NCI-H69 (cell line): ENCODE data around the gene TMEM203.
"Not testable (repeated sequence)": the region's sequence is repeated elsewhere in the genome, so short reads cannot be mapped to it uniquely, and the experiment has no call there.

ENCODE experiments used
- DNase-seq: peaks from one replicate; lab custom pipeline; 2025; lab: John Stamatoyannopoulos, UW

The TMEM203 gene, protein sequence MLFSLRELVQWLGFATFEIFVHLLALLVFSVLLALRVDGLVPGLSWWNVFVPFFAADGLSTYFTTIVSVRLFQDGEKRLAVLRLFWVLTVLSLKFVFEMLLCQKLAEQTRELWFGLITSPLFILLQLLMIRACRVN

DNA sequence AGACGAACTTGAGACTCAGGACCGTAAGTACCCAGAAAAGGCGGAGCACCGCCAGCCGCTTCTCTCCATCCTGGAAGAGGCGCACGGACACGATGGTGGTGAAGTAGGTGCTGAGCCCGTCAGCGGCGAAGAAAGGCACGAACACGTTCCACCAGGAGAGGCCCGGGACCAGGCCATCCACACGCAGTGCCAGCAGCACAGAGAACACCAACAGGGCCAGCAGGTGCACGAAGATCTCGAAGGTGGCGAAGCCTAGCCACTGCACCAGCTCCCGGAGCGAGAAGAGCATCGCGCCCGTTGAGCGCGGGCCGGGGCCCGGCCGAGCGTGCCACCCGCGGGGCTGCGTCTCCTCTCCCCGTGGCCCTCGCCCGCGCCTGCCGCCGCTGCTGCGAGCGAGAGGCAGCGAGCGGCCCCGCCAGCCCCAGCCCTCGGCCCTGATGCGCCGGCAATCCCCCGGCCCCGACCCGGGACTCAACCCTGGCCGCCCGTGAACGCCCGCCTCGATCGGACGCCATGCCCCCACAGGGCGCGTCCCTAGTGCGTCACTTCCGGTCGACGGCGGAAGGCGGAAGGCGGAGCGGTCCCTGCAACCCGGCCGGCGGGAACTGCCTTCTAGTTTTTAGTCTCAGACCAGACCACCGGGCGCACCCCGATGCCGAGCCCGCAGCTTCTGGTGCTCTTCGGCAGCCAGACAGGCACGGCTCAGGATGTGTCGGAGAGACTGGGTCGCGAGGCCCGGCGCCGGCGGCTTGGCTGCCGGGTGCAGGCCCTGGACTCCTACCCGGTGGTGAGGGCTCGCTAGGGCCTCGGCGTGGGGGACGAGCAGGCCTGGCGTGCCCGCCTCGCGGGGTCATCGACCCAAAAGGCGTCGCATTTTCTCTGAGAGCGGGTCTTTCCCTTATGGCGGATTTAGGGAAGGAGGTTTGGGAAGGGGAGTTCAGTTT, at the start of gene TMEM203, which contains the start of gene NDOR1:
TMEM203 (minus strand) TSS at position 523 of the 944 bp plus-strand sequence; CDS start at position 289, 234 bp downstream.
NDOR1 (plus strand) TSS at position 575 of the 944 bp plus-strand sequence; CDS start at position 653, 78 bp downstream.
- peak; percentile 92 for DNase-seq

DNA sequence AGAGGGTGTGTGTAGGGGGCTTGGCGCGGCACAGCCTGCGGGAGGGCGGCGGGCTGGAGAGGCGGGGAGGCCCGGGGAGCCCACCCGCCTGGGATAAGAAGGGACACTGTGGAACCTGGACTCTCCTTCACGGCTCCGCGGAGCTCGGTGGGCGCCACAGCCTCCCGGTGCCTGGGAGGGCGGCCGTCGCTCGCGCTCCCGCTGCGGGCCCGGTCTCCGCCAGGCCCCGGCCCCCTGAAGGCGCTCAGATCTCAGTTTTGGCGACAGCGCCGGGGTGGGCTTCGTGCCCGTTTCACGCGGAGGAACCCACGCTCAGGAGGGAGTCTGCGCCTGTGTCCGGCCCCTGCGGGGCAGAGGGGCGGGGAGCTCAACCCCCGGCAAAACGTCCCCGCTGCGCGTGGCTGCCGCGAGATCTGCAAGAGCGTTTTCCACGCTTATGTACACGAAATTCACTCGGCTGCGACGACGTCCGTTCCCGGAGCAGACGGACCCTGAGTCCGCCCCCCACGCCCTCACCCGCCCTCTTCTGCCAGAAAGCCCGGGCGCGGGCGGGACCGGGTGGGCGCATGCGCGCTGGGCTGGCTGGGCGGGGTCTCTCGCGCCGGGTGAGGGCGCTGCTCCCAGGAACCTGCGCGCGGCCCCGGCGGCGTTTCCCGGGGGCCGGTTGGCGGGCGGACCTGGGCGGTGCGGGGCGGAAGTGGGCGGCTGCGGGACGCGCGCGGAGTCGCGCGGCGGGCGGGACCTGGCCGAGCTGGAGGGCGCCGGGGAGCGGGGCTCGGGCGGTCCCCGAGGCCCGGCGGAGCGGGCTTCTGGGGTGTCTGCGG, 49.4 kb upstream of the TMEM203 start, which contains the start of gene NELFB:
NELFB (plus strand) TSS at position 704 of the 824 bp plus-strand sequence.
- peak; percentile 94 for DNase-seq

DNA sequence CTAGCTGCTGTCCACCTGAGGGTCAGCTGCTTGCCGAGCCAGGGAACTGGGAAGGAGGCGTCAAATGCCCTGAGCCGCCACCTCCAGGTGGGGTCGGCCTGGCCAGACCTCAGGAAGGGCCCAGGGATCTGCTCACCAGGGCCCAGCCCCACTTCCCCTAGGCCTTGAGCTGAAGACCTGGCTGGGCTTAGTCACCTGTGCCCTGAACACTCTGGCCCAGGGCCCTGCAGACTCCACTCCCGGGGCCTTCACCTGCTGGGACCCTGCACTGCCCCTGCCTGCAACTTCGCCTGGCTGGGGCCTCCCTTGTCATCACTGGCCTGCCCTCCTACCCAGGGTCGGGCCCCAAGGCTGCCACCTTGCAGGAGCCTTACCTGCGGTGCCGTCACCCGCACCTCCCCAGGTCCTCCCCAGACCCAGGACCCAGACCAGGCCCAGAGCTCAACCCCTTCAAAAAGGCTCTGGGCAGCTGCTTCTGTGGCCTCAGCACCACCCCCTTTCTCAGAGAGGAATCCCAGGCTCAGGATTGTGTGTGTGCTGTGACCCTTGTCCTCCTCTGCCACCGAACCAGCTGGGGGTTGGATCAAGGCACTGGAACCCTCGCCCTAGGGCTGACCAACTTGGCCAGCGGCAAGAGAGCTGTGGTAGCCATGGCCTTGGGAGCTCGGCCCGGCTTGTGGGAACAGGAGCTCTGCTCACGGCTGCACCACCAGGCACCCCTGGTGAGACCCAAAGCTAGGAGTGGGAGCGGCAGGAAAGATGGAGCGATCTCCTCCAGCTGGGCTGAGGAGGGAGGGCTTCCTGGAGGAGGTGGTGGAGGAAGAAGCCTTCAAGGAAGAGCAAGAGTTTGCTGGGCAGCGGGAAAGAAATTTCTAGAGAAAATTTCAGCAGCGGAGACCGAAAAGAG, 48.5 kb upstream of the TMEM203 start:
- peak; percentile 65 for DNase-seq

DNA sequence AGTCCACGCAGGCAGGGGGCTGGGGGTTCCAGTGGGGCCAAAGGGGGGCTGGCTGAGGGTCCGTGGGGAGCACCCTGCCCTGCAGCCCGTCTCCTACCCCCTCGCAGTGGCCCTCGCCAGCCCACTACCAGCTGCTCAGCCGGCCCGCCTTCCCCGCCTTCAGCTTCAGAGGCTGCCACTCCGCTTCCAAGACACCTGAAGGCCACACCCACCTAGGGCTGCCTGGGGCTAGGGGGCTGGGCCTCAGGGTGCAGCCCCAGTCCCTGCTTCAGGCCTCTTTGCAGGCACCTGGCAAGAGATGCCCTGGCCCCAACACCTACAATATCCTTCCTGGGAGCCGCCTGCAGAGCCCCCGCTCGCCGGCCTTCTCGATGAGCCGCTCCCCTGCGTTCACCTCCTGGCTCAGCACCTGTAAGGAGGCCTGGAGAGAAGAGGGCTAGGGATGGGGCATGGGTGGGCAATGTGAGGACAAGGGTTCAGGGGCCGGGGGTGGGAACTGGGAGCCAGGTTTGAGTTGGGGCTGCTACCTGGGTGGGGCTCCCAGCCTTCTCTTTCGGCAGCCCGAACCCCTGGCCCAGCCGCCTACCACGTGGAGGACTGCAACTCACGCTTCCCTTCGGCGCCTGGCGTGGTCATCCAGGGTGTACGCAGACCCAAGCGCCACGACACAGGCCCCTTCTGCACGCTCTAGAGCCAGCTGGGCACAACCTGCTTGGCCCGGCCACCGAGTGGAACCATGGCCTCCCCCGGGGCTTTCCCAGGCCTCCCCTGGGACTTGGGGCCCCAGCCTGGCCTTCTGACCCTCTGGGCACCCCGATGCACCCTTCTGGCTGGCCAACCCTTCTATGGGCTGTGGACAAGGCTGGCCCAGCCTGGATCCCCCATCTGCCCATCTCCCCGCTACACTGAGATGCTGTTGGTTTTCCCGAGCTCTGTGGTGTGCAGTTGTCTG, 47.4 kb upstream of the TMEM203 start:
- DNase-seq, result peak; percentile 72

DNA sequence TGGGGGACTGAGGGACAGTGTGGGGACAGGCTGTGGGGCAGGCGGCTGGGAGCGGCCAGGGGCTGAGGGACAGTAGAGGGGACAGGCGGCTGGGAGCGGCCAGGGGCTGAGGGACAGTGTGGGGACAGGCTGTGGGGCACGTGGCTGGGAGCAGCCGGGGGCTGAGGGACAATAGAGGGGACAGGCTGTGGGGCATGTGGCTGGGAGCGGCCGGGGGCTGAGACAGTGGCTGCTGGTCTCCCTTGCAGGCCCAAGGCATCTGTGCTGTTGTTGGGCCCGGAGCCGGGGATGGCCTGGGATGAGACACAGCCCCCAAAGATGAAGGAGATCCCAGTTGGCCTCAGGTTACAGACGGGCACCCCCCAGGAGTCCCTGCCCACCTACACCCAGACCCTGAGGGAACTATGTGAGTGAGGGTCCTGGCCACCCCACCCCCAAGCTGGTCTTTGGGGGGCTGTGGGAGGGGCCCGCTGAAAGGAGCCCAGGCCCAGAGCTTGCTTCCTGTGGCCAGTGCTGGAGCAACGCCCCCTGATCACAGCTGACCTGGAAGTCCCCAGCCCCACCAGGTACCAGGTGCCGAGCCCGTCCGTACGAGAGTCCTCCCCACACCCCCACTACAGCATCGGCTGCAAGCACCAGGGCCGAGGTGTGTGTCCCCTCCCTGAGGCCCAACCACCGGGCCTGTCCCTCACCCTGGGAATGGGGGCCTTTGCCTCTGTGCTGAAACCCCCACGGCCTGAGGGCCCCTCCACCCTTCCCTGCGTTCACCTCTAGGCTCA, 46.2 kb upstream of the TMEM203 start:
- DNase-seq, result no peak

DNA sequence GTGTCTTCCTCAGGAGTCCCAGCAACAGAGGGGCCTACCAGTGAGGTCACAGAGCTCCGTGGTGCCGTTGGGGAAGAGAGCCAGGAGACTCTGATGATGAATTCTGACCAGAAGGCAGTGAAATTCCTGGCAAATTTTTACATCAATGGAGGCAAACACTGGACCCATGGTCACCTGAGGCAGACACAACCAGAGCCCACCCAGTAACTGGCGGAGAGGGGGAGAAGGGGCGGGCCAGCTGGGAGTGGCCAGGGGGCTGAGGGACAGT, 45.7 kb upstream of the TMEM203 start, which contains the start of gene STPG3:
STPG3 (plus strand) TSS at position 93 of the 268 bp plus-strand sequence; CDS start at position 94, 1 bp downstream.
- no peak for DNase-seq

DNA sequence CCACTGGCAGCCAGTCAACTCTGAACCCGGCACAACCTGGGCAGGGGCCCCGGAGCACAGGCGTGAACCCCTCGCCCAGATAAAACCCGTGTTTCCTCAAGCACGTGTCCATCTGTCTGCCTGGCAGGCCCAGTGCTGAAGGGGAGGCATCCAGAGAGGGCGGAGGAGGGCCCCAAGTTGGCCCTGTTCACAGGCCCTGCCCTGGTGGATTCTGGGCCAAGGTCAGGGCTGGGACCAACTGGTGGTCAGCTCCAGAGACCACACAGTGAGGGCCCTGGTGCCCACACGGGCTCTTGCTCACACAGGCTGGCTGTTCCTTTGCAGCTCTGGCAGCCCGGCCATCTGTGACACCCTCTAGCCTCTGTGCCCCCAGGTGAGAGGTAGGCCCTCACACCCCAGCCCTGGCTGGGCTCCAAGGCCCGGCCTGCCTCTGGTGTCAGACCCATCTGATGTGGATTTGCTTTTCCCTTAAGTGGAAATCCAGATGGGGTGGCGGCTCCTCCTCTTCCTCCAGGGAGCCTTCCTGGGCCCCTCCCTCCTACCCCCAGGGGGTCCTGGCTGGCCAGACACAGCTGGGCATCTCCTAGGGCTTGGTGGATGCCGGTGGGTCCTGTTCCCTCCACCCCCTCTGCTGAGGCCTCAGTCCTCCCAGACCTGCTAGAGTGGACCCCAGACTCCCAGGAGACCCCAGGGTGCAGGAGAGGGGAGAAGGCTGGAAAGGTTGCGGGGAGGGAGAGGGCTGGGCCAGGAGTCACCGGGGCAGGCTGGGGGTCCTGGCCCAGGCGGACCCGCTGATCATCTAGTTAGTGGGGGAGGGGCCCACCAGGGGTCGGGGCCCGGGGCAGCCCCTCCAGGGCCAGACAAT, 45.1 kb upstream of the TMEM203 start:
- peak; percentile 75 for DNase-seq

DNA sequence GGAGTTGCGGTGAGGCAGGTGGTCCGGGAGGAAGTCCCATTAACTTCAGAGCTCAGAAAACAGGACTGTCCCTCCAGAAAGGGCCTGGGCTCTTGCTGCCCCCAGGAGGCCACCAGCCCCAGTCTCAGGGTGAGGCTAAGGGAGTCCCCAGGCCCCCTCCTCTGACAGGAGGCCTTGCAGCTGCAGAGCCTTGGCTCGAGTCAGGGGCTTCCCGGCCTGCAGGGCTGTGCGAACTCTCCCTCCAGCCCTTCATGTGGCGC, 42.4 kb upstream of the TMEM203 start:
- no peak for DNase-seq

DNA sequence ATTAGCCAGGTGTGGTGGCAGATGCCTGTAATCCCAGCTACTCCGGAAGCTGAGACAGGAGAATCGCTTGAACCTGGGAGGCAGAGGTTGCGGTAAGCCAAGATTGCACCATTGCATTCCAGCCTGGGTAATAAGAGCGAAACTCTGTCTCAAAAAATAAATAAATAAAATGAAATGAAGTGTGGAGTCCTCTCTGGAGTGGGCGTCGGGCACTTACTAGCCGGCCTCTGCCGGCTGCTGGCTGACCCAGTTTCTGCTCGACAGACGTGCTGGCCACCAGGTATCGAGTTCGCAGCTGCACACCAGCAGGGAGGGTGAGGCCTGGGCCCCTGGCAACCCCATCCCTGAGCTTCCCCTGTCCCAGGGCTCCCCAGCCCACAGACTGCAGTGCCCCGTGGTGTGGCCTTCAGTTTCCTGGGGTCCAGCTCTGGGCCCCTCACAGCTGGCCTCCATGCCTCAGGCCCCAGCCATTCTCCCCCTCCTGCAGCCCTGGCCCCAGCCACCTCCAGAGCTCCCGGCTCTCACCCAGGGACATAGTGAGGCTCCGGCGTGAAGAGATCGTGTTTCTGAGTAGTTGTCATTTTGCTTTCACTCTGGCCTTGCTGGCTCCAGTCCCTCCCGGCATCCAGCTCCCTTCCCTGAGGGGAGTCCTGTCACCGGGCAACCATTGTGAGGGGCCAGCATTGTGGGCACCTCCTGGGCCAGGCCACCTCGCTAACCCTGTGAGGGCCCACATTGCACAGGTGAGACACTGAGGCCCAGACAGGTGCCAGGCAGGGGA, 41.9 kb upstream of the TMEM203 start:
- DNase-seq, result no peak

DNA sequence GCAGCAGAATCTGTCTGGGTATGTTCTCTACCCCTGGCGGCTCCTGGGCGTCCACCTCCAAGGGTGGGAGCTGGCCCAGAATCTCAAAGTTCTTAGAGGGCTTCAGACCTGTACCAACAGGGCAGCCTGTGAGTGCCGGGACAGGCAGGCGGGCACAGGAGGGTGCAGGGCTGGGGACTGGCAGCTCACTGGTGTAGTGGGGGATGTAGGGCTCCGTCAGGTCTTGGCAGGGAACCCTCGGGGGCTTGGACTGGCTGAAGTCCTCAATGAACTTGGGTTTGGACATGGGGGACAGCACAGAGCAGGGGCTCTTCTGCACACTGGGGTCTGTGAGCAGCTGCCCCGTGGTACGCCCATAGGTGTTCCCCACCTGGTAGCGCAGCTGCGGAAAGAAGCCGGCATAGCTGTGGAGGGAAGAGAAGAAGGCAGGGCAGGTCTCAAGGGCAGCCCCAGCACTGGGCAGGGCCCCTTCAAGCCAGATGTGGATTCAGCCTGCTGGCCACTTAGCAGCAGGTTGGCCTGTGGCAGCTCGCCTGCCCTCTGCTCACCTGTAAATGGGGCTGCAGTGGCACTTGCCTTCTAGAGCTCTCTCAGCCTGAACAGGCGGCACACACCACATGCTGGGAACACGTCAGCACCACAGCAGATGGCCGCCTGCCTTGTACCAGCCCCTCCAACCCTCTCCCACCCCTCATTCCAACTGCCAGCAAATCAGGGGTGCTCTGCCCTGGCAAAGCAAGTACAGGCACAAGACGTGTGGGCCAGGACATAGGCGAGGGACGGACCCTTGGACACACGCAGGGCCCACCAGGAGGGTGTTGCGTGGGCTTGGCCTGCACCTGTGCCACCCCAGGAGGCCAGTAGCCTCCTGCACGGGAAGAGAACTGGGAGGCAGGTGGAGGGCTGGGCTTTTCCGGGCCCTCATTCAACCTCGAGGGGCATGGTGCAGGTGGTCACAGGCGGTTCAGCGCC, 40.3 kb upstream of the TMEM203 start:
- DNase-seq, result peak; percentile 82

DNA sequence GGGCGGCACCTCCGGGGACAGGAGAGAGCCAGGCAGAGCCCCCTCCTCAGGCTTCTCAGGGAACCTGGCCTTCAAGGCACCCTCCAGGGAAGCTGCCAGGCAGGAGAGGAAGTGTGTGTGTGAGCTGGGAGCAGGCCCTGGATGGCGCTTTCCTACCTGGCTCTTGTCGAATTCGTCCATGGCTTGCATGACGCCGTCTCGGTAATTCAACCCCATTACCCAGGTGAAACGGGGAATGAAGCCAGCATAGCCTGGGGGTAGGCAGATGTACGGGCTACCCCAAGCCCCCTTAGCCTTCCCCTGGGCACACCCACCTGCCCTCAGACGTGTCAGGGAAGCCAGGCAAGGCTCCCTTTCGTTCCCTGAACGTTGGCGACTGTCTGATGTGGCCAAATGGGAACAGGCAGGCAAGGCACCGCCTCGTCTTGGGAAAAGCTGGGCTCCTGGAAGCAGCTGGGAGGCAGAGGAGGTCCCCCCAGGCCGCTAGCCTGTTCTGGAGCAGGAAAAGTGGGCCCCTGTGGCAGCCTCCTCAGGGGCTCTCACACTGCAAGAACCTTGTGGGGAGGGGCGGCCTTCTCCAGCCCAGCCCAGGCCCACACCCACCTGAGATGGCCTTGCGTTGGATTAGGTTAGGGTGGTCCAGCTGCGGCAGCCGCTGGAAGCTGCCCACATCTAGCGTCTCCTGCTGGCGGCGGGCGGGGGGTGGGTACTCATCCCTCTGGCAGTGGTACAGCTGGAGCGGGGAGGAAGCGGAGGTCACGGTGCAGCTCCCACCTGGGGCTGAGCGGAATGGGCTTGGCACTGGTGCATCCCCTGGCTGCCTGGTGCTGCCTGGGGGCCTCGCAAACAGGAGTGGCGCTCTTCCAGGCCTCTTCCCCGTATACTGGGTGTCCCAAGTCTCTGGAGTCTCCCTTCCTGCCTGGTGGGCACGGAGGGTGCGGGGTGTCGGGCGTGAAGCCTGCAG, 39.3 kb upstream of the TMEM203 start:
- peak; percentile 90 for DNase-seq

DNA sequence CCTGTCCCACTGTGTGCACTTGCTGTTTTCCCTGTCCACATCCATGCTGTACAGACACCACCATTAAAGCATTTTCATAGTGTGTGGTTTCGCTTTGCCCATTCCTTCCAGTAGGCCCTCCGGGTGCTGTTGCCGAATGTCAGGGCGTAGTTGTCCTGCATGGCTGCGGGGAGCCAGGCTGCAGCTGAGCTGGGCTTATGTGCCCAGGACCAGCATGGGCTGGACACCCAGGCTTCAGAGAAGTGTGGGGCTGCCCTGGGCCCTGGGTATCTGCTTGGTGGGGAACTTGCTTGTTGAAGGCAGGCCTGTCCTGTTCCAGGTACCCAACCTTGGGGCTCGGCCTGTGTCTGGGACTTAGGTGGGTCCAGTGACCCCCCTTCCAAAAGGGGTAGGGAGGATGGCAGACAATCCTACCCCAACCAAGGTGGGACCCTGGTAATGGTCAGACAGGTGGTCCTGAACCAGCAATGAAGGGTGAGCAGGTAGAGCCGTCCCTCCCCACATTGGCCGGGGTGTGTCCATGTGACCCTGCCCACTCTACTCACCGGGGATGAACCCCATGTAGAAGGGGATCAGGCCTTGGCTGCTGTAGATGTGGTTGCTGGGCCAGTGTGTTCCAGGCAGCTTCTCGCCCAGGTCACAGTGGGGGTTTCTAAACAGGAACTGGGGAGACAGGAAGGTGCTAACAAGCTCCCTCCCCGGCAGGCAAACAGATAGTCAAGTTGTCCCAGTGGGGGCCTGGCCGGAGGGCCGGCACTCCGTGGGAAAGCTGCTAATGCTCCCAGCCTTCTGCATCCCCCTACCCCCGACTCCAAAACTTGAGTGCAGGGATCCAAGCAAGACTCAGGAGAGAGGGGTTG, 38.4 kb upstream of the TMEM203 start:
- peak; percentile 85 for DNase-seq

DNA sequence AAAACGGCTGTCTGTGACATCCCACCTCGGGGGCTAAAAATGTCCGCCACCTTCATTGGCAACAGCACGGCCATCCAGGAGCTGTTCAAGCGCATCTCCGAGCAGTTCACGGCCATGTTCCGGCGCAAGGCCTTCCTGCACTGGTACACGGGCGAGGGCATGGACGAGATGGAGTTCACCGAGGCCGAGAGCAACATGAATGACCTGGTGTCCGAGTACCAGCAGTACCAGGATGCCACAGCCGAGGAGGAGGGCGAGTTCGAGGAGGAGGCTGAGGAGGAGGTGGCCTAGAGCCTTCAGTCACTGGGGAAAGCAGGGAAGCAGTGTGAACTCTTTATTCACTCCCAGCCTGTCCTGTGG, 37.8 kb upstream of the TMEM203 start:
- DNase-seq, result not testable (repeated sequence)
